PFSK-1 (cell line): ENCODE measurements around the gene MBTD1.

Experiments used
- FOXP2 ChIP-seq: optimal IDR thresholded peaks from 2 replicates; pipeline ENCODE3; 2011; ENCODE audit warnings: borderline replicate concordance, control low read depth, inconsistent platforms; ENCODE audit not compliant: insufficient read depth; ENCODE audit errors: extremely low read length, extremely low read depth
- TAF1 ChIP-seq: IDR thresholded peaks from 2 replicates; pipeline ENCODE4 v1.6.1; 2012; ENCODE audit warnings: low read length, control low read depth, borderline replicate concordance; ENCODE audit not compliant: insufficient read depth

DNA sequence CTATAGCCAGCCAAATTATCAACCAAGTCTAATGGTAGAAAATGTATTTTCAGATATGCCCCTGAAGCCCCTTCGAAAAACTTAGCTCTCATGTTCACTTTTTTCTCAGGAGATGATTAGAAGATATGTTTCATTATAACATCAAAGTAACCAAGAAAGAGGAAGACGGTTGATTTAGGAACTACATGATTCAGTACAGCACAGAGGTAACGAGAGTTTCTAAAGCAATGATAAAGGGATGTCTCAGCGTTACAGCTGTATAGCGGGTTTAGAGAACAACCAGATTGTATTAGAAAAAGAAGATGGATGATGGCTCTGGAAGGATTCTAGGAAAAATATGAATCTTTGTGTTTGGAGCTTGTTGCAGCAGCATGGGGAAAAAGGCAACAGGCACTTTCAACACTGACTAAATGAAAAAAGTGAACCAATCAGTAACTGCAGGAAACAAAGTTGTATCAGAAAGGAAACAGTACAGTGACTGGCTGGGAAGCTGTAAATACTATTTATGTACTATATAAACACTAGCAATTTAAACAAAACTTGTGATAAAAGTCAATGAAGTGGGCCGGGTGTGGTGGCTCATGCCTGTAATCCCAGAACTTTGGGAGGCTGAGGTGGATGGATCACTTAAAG lies 21.5 kb downstream of the MBTD1 start:
- TF ChIP-seq FOXP2 (no peak), TAF1 (no peak)
